ENCODE data around the gene ARID1A. TPM values are rescaled to one million over a fixed set of nuclear protein-coding genes. Genes with fewer than 3 reads are reported as not detected.

The ARID1A gene
- total RNA-seq, 1 donor, result 22.8 TPM

DNA sequence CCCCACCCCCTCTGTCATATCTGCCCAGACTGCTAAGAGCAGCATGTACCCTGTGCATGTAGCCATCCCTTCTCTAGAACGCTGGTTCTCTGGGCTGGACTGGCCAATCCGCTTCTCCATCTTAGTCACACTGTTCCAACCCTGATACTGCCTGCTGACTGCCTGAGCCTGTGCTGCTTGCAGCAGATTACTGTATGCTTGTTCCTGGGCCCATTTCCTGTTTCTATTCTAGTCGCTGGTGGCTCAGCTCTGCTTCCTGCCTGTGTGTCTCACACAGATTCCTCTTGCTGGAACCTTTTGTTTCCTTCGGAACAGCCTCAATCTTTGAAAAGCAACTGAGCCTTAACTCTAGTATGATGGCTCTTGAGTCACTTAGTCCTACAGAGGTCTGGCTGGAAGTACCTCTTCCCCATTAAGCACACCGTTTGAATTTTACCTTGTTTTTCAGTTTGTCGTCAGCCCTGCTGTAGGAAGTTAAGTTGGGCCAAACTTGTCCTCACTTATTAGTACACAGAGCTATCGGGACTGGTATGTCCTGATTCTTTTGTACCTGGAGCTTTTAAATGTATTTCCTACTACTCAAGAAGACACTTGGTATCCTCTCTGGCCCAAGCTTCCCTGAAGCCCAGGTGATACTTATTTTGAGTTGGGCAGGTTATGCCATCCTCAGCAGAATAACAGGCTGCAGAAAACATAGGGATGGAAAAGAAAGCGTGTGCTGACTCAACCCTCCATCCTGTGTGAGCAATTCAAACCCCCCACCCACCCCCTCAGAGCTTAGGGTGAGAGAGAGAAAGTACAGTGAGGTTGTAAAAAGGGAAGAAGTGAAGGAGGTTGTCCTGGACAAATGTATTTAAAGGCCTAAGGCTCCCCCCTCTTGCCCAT is 48.5 kb downstream of the ARID1A start:
- Histone ChIP-seq H3K27me3 (ENCODE audit: insufficient read depth, low read length) (no peaks in the 10 kb centered on the region), H3K9me3 (ENCODE audit: low read depth, low read length) (no peaks in the 10 kb centered on the region), H3K79me2 (ENCODE audit: insufficient read depth, low read length) (peaks cover 75% of the 10 kb centered on the region), H3K36me3 (ENCODE audit: insufficient read depth, low read length) (peaks cover 32% of the 10 kb centered on the region), H2AFZ (ENCODE audit: low read length) (no peak overlapping the region), H3K4me2 (ENCODE audit: insufficient read depth, low read length) (peak overlapping the region; percentile 54), H4K20me1 (ENCODE audit: insufficient read depth, low read length) (peaks cover 17% of the 10 kb centered on the region), H3K27ac (ENCODE audit: low read depth, low read length) (peak overlapping the region; percentile 59), H3K4me3 (ENCODE audit: insufficient read depth, low read length) (peak overlapping the region; percentile 8), H3K4me1 (ENCODE audit: insufficient read depth, low read length) (peaks cover 19% of the 10 kb centered on the region)
- peak; percentile 74 for DNase-seq (ENCODE audit: insufficient read length, low spot score, missing footprints)
- TF ChIP-seq, protein P1, sequence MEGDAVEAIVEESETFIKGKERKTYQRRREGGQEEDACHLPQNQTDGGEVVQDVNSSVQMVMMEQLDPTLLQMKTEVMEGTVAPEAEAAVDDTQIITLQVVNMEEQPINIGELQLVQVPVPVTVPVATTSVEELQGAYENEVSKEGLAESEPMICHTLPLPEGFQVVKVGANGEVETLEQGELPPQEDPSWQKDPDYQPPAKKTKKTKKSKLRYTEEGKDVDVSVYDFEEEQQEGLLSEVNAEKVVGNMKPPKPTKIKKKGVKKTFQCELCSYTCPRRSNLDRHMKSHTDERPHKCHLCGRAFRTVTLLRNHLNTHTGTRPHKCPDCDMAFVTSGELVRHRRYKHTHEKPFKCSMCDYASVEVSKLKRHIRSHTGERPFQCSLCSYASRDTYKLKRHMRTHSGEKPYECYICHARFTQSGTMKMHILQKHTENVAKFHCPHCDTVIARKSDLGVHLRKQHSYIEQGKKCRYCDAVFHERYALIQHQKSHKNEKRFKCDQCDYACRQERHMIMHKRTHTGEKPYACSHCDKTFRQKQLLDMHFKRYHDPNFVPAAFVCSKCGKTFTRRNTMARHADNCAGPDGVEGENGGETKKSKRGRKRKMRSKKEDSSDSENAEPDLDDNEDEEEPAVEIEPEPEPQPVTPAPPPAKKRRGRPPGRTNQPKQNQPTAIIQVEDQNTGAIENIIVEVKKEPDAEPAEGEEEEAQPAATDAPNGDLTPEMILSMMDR (IDR thresholded peaks at IDR 0.05; ENCODE audit: extremely low read depth, low read depth, low read length), result no peak

DNA sequence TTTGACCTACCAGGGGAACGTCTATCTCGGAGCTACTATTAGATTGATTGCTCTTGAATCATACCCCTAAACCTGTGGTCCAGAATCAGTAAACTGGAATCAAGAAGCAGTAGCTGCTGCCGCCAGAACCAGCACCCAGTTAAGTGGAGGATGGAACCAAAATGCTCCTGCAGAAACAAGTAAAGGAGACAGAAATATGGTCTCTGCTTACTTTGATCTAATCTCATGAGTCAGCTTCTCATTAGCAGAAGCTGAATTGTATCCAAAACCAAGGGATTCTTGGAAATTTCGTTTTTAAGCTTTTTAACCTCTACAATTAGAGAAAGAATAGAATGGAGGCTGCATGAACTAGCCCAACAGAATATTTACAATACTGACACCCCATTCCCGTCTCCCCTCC is 49.4 kb downstream of the ARID1A start:
- no peak overlapping the region for H3K4me3 ChIP-seq (ENCODE audit: insufficient read depth, low read length)
- H3K36me3 ChIP-seq (ENCODE audit: insufficient read depth, low read length), result peaks cover 26% of the 10 kb centered on the region
- peaks cover 16% of the 10 kb centered on the region for H4K20me1 ChIP-seq (ENCODE audit: insufficient read depth, low read length)
- H2AFZ ChIP-seq (ENCODE audit: low read length), result no peak overlapping the region
- DNase-seq (ENCODE audit: insufficient read length, low spot score, missing footprints), result no peak
- peaks cover 75% of the 10 kb centered on the region for H3K79me2 ChIP-seq (ENCODE audit: insufficient read depth, low read length)
- no peaks in the 10 kb centered on the region for H3K9me3 ChIP-seq (ENCODE audit: low read depth, low read length)
- no peaks in the 10 kb centered on the region for H3K27me3 ChIP-seq (ENCODE audit: insufficient read depth, low read length)
- peak overlapping the region; percentile 59 for H3K27ac ChIP-seq (ENCODE audit: low read depth, low read length)
- peaks cover 19% of the 10 kb centered on the region for H3K4me1 ChIP-seq (ENCODE audit: insufficient read depth, low read length)
- TF ChIP-seq, protein P1 (IDR thresholded peaks at IDR 0.05; ENCODE audit: extremely low read depth, low read depth, low read length), result no peak
- H3K4me2 ChIP-seq (ENCODE audit: insufficient read depth, low read length), result peak overlapping the region; percentile 54

- Histone ChIP-seq H3K27ac (ENCODE audit: low read depth, low read length) (no peak overlapping the region), H3K9me3 (ENCODE audit: low read depth, low read length) (no peaks in the 10 kb centered on the region), H2AFZ (ENCODE audit: low read length) (no peak overlapping the region), H3K4me3 (ENCODE audit: insufficient read depth, low read length) (no peak overlapping the region), H3K4me2 (ENCODE audit: insufficient read depth, low read length) (no peak overlapping the region), H3K79me2 (ENCODE audit: insufficient read depth, low read length) (peaks cover 74% of the 10 kb centered on the region), H3K36me3 (ENCODE audit: insufficient read depth, low read length) (peaks cover 24% of the 10 kb centered on the region), H3K27me3 (ENCODE audit: insufficient read depth, low read length) (no peaks in the 10 kb centered on the region), H3K4me1 (ENCODE audit: insufficient read depth, low read length) (peaks cover 19% of the 10 kb centered on the region), H4K20me1 (ENCODE audit: insufficient read depth, low read length) (peaks cover 10% of the 10 kb centered on the region)
- TF ChIP-seq, protein P1 (IDR thresholded peaks at IDR 0.05; ENCODE audit: extremely low read depth, low read depth, low read length), result no peak
- DNase-seq (ENCODE audit: insufficient read length, low spot score, missing footprints), result no peak
These were observed 51.2 kb downstream of the ARID1A start for GRCh38 chr1:26747048-26747447.

DNA sequence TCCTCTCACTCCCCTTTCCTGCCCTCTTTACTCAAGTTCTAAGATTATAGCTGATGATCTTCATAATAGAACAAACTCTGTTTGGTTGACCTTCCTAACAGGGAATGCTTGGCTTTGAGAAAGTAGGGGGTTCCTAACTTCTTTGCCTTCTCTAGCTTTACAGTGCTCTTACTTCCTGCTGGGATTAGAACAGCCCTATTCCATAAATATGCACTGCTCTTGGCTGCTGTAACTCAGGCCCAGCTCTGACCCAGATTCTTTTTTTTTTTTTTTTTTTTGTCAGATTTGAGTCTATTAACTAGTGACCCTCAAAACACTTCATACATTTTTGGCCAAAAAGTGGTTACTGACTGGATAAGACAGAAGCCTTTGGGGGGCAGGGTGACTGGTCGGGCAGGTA is 52.5 kb downstream of the ARID1A start:
- Histone ChIP-seq H3K79me2 (ENCODE audit: insufficient read depth, low read length) (peaks cover 77% of the 10 kb centered on the region), H4K20me1 (ENCODE audit: insufficient read depth, low read length) (peaks cover 14% of the 10 kb centered on the region), H3K9me3 (ENCODE audit: low read depth, low read length) (no peaks in the 10 kb centered on the region), H3K4me3 (ENCODE audit: insufficient read depth, low read length) (no peak overlapping the region), H3K4me1 (ENCODE audit: insufficient read depth, low read length) (peaks cover 19% of the 10 kb centered on the region), H3K36me3 (ENCODE audit: insufficient read depth, low read length) (peaks cover 31% of the 10 kb centered on the region), H3K4me2 (ENCODE audit: insufficient read depth, low read length) (no peak overlapping the region), H2AFZ (ENCODE audit: low read length) (no peak overlapping the region), H3K27ac (ENCODE audit: low read depth, low read length) (no peak overlapping the region), H3K27me3 (ENCODE audit: insufficient read depth, low read length) (no peaks in the 10 kb centered on the region)
- TF ChIP-seq, protein P1 (IDR thresholded peaks at IDR 0.05; ENCODE audit: extremely low read depth, low read depth, low read length), result no peak
- no peak for DNase-seq (ENCODE audit: insufficient read length, low spot score, missing footprints)

Data from osteoblast (primary cell).